HepG2 (cell line): ENCODE measurements around the gene IL1RAPL1. TPM values are rescaled to one million over a fixed set of nuclear protein-coding genes. Genes with fewer than 3 reads are reported as not detected.

Experiments
- ATAC-seq: fragments of 200-7000 bp; cut with Tn5 transposase; 3 replicates; pipeline ENCODE4 v1.9.1; 2020; ENCODE audit warnings: mild to moderate bottlenecking, moderate library complexity
- BruUV-seq: library from RNA; stranded (reverse); fragments of 400-500 nt; replicated peaks from 2 replicates; lab custom pipeline; 2021; lab: Mats Ljungman, UMichigan
- CTCF ChIA-PET: fragments of 300-600 bp; formaldehyde crosslinking; extraction: SDS; loops from one replicate; lab custom pipeline; 2021; ENCODE audit warnings: low total read pairs, inconsistent platforms, low intra/inter-chr PET ratio; lab: Yijun Ruan, JAX
- POLR2A ChIA-PET: fragments of 350-600 bp; sonication (Branson Sonifier 250); formaldehyde crosslinking; loops from one replicate; lab custom pipeline; 2020; ENCODE audit warnings: antibody characterized with exemption, inconsistent platforms; lab: Yijun Ruan, JAX
- DNase-seq: peaks from one replicate; pipeline ENCODE4 v3.0.0-alpha.2; 2015; ENCODE audit warnings: low spot score
- FAIRE-seq: peaks from 3 replicates; lab custom pipeline; 2011; peaks lifted over from hg19 to GRCh38; lab: Jason Lieb, UNC
- H2AFZ ChIP-seq: one replicate; pipeline ENCODE4 v1.6.1; 2011; ENCODE audit warnings: low read length, inconsistent platforms
- H3K27ac ChIP-seq: fragments of 300-600 bp; 3 replicates; pipeline ENCODE4 v1.8.0; 2011; ENCODE audit warnings: mixed run types, mild to moderate bottlenecking, mixed read lengths, low read length, inconsistent platforms; ENCODE audit not compliant: insufficient read depth; ENCODE audit errors: extremely low read length
- H3K27me3 ChIP-seq, 2 experiments: fragments of 200-600 bp in 1 of 2; 2 replicates in 1 of 2; 3 replicates in 1 of 2; pipeline versions ENCODE4 v1.6.0 to v1.8.0; 2011; ENCODE audit warnings: low read length in 2 of 2, mild to moderate bottlenecking in 2 of 2, moderate library complexity in 2 of 2, inconsistent platforms in 1 of 2; ENCODE audit not compliant: insufficient read depth in 2 of 2, control insufficient read depth in 1 of 2
- H3K36me3 ChIP-seq, 2 experiments: fragments of 200-600 bp in 1 of 2; replicated peaks in 1 of 2; 2 replicates in 1 of 2; 3 replicates in 1 of 2; pipeline versions ENCODE4 v1.5.1 to v1.8.0; 2011; ENCODE audit warnings: low read length in 2 of 2, inconsistent platforms in 1 of 2; ENCODE audit not compliant: insufficient read depth in 2 of 2, control insufficient read depth in 1 of 2
- H3K4me1 ChIP-seq: 2 replicates; pipeline ENCODE4 v1.5.1; 2012; ENCODE audit warnings: low read length, inconsistent platforms; ENCODE audit not compliant: insufficient read depth
- H3K4me2 ChIP-seq: 2 replicates; pipeline ENCODE4 v1.6.0; 2011; ENCODE audit warnings: low read depth, low read length, inconsistent platforms
- H3K4me3 ChIP-seq, 3 experiments: fragments of 200-600 bp in 1 of 3; sonication (generic), shearing (Covaris generic) in 1 of 3; replicated peaks in 1 of 3; 2 replicates each; pipeline ENCODE4 v1.5.1; 2011 to 2016; ENCODE audit warnings: low read length in 3 of 3, inconsistent platforms in 2 of 3, low read depth in 2 of 3, mild to moderate bottlenecking in 2 of 3, control low read depth in 1 of 3, mixed read lengths in 1 of 3; ENCODE audit not compliant: insufficient read depth in 1 of 3
- H3K79me2 ChIP-seq: one replicate; pipeline ENCODE4 v1.6.1; 2011; ENCODE audit warnings: low read length, inconsistent platforms; ENCODE audit not compliant: insufficient read depth
- H3K9ac ChIP-seq: 2 replicates; pipeline ENCODE4 v1.6.0; 2011; ENCODE audit warnings: mild to moderate bottlenecking, low read depth, low read length, inconsistent platforms; ENCODE audit not compliant: insufficient read depth
- H3K9me3 ChIP-seq: 2 replicates; pipeline ENCODE4 v1.5.1; 2012; ENCODE audit warnings: mild to moderate bottlenecking, low read length
- H4K20me1 ChIP-seq: 2 replicates; pipeline ENCODE4 v1.6.0; 2011; ENCODE audit warnings: inconsistent platforms, mild to moderate bottlenecking, low read length, moderate library complexity; ENCODE audit not compliant: insufficient read depth
- HOMEZ ChIP-seq: IDR thresholded peaks from 2 replicates; pipeline ENCODE4 v1.6.1; 2016; ENCODE audit warnings: low read depth
- RAD51 ChIP-seq: fragments of 450-650 bp; IDR thresholded peaks from 2 replicates; pipeline ENCODE4 v1.6.1; 2016; ENCODE audit warnings: borderline replicate concordance
- TOPORS ChIP-seq: sonication (generic); formaldehyde crosslinking; IDR thresholded peaks from 2 replicates; pipeline ENCODE4 v1.8.0; 2023; ENCODE audit warnings: mild to moderate bottlenecking, missing genetic modification reagents
- ZNF510 ChIP-seq: sonication (generic); formaldehyde crosslinking; IDR thresholded peaks from 2 replicates; pipeline ENCODE4 v1.4.0; 2020; ENCODE audit warnings: low read depth, mild to moderate bottlenecking, missing genetic modification reagents
- ZNF709 ChIP-seq: sonication (generic); formaldehyde crosslinking; IDR thresholded peaks from 2 replicates; pipeline ENCODE4 v1.5.0; 2020; ENCODE audit warnings: mild to moderate bottlenecking, missing genetic modification reagents
- whole genome bisulfite sequencing: methylation state at CpG from one replicate; pipeline ENCODE4 v1.1.6; 2017; ENCODE audit warnings: low lambda C conversion rate; 5-methylcytosine and 5-hydroxymethylcytosine counted together
- in situ Hi-C: cut with HindIII; loops from 2 replicates; pipeline ENCODE4 v1.10.0; 2017; ENCODE audit warnings: low pct_unique_long_range_greater_than_20kb; ENCODE audit not compliant: extremely low pct_ligation_motif_present
- intact Hi-C: fragments of 100-400 bp; cut with micrococcal nuclease; formaldehyde crosslinking; loops from one replicate; pipeline ENCODE4 v1.10.0; 2022; ENCODE audit not compliant: unreplicated experiment
- polyA plus RNA-seq, 8 experiments: library from polyadenylated mRNA; depleted of rRNA in 3 of 8; stranded (reverse) in 7 of 8; unstranded in 1 of 8; fragments of >200 nt; fragmentation: Illumina TruSeq in 4 of 8; extraction: Trizol in 4 of 8; gene quantifications; 2 replicates each; pipeline versions ENCODE4 v1.2.1 to v1.2.3, GENCODE V29; 2011 to 2016; ENCODE audit warnings: low read depth in 4 of 8, missing spikeins in 1 of 8, mixed read lengths in 1 of 8; ENCODE audit not compliant: insufficient read depth in 1 of 8
- total RNA-seq, 5 experiments: library from RNA; depleted of rRNA; stranded (reverse); fragments of >200 nt; fragmentation: Illumina TruSeq; extraction: Trizol; gene quantifications; 2 replicates each; pipeline ENCODE4 v1.2.3, GENCODE V29; 2016; ENCODE audit warnings: low read depth in 1 of 5
- TF ChIP-seq, protein P1 (sequence below): sonication (generic); formaldehyde crosslinking; IDR thresholded peaks from 2 replicates; pipeline ENCODE4 v1.8.1; 2023; ENCODE audit warnings: mild to moderate bottlenecking, inconsistent platforms, moderate library complexity, missing genetic modification reagents, borderline replicate concordance
- TF ChIP-seq, protein P2 (sequence below): IDR thresholded peaks from 2 replicates; pipeline ENCODE4 v1.6.1; 2018; ENCODE audit warnings: missing genetic modification reagents
- TF ChIP-seq, protein P3 (sequence below), 2 experiments: sonication (generic) in 1 of 2; formaldehyde crosslinking in 1 of 2; IDR thresholded peaks; 2 replicates each; pipeline versions ENCODE4 v1.4.0 to v1.6.1; 2018 to 2020; ENCODE audit warnings: missing genetic modification reagents in 2 of 2, borderline replicate concordance in 1 of 2, low read depth in 1 of 2, mild to moderate bottlenecking in 1 of 2, missing biosample characterization in 1 of 2

Gene IL1RAPL1
- total and polyA plus RNA-seq, 2 of the 13 experiments (the other 11 are each of a cell fraction or from before 2014, with no cell fraction given) = 0.04 TPM; not detected in 1

- Histone ChIP-seq H3K9me3 (no peaks in the 10 kb centered on the region), H3K36me3 (no peaks in the 10 kb centered on the region), H3K4me2 (no peak overlapping the region), H3K4me3 (no peak overlapping the region), H3K9ac (no peak overlapping the region), H3K79me2 (no peaks in the 10 kb centered on the region), H3K4me1 (no peaks in the 10 kb centered on the region), H3K27me3 (no peaks in the 10 kb centered on the region), H2AFZ (no peak overlapping the region), H4K20me1 (no peaks in the 10 kb centered on the region), H3K27ac (no peak overlapping the region)
- FAIRE-seq = no peak
- WGBS = 46% methylated on average over 4 of the region's 4 CpGs
- ChIA-PET POLR2A (no interaction called here), CTCF (no interaction called here)
- no peak for TF ChIP-seq ZNF510
- no peak for TF ChIP-seq HOMEZ (CRISPR knock-in tag)
- no peak for TF ChIP-seq RAD51
- no peak for TF ChIP-seq TOPORS
- TF ChIP-seq, protein P1, sequence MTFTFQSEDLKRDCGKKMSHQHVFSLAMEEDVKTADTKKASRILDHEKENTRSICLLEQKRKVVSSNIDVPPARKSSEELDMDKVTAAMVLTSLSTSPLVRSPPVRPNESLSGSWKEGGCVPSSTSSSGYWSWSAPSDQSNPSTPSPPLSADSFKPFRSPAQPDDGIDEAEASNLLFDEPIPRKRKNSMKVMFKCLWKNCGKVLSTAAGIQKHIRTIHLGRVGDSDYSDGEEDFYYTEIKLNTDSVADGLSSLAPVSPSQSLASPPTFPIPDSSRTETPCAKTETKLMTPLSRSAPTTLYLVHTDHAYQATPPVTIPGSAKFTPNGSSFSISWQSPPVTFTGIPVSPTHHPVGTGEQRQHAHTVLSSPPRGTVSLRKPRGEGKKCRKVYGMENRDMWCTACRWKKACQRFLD = no peak
- TF ChIP-seq, protein P2, sequence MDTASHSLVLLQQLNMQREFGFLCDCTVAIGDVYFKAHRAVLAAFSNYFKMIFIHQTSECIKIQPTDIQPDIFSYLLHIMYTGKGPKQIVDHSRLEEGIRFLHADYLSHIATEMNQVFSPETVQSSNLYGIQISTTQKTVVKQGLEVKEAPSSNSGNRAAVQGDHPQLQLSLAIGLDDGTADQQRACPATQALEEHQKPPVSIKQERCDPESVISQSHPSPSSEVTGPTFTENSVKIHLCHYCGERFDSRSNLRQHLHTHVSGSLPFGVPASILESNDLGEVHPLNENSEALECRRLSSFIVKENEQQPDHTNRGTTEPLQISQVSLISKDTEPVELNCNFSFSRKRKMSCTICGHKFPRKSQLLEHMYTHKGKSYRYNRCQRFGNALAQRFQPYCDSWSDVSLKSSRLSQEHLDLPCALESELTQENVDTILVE (CRISPR knock-in tag) = no peak
- TF ChIP-seq, protein P3, sequence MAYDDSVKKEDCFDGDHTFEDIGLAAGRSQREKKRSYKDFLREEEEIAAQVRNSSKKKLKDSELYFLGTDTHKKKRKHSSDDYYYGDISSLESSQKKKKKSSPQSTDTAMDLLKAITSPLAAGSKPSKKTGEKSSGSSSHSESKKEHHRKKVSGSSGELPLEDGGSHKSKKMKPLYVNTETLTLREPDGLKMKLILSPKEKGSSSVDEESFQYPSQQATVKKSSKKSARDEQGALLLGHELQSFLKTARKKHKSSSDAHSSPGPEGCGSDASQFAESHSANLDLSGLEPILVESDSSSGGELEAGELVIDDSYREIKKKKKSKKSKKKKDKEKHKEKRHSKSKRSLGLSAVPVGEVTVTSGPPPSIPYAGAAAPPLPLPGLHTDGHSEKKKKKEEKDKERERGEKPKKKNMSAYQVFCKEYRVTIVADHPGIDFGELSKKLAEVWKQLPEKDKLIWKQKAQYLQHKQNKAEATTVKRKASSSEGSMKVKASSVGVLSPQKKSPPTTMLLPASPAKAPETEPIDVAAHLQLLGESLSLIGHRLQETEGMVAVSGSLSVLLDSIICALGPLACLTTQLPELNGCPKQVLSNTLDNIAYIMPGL (CRISPR knock-in tag; IDR thresholded peaks at IDR 0.05; ENCODE audit: borderline replicate concordance in 1 of 2, low read depth in 1 of 2) = no peak
- no peak for TF ChIP-seq ZNF709 (CRISPR knock-in tag)
- no peak for ATAC-seq
- in situ Hi-C loops (no loop called here), intact Hi-C loops (no loop called here)
- BruUV-seq = no TSS peak
- DNase-seq = no peak
Measured at GRCh38 chrX:29435396-29435795, 848.1 kb downstream of the IL1RAPL1 start.
